GM18868 (cell line): ENCODE measurements around the gene TCERG1L.
"Not testable (repeated sequence)": the region's sequence is repeated elsewhere in the genome, so short reads cannot be mapped to it uniquely, and the experiment has no call there.

ENCODE experiments used
- ATAC-seq: cut with Tn5 transposase; IDR thresholded peaks from one replicate; pipeline ENCODE4 v1.9.1; 2021; ENCODE audit warnings: mild to moderate bottlenecking, moderate library complexity; ENCODE audit not compliant: unreplicated experiment

The TCERG1L gene

GRCh38 chr10:131150126-131150525 is 161.4 kb downstream of the TCERG1L start:
- ATAC-seq: no peak

- ATAC-seq: no peak
Observed at GRCh38 chr10:131149586-131149985, 161.9 kb downstream of the TCERG1L start.

- no peak for ATAC-seq
Observed at GRCh38 chr10:131149111-131149510, 162.4 kb downstream of the TCERG1L start.

DNA sequence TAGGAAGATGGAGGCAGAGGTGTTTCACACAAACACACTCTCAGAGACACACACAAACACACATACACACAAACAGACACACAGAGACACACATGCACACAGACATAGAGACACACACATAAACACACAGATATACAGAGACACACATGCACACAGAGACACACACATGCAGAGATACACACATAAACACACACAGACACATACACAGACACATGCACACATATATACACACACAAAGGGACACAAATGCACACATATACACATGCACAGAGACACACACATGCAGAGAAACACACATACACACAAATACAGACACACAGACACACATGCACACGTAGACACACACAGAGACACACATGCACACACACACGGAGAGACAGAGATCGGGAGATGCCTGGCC is 163.3 kb downstream of the TCERG1L start:
- ATAC-seq: no peak

GRCh38 chr10:131147301-131147975 is 164.1 kb downstream of the TCERG1L start:
- no peak for ATAC-seq

GRCh38 chr10:131146790-131147189 is 164.7 kb downstream of the TCERG1L start:
- no peak for ATAC-seq

GRCh38 chr10:131145756-131146155 is 165.8 kb downstream of the TCERG1L start:
- no peak for ATAC-seq

- no peak for ATAC-seq
Observed at GRCh38 chr10:131144711-131145375, 166.7 kb downstream of the TCERG1L start.

DNA sequence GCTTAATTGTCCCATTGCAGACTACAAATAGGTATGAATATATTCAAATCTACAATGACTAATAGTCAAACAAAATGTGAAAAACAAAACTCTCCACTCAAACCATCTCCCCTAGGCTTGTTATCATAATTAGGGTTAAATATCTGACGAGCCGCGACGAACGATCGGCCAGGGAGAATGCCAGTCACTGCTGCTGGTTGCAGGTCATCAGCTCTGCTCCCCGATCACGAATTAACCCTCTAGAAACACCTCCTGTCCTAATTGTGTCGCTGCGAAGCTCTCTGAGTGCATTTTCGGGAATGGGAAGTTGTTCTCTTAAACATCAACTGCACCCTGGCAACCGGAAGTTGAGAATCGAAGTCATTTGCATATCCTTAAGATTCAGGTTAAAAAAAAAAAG is 167.3 kb downstream of the TCERG1L start:
- ATAC-seq: no peak

DNA sequence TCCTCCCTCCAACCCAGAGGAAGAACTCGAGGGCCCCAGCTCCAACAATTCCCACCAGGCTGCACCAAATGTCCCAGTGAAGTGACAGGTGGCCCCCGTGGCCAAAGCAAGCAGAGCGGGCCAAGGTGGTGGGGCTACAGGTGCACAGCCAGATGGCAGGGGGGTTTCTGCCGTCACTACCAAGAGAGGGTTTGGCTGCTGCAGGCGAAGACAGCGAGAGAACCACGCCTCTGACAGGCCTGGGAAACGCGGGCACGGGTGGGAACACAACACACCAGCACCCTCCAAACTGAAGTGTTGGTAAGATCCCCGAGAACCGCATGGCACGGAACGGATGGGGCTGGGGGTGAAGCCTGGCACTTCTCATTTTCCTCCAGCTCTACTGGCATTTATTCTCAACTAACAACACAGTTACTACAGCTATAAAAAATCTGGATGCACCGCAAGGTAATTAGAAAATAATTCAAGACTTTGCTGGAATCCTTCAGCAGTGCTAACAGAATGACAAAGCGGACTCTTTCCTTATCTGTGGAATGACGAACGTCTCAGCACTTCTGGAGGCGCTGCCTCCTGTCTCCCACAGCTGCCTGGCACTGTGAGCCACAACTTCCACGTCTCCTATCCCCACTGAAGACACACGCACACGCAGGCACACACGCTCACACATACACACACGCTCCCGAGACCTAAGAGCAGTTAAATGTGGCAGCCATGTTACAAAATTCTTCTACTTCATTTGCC is 167.9 kb downstream of the TCERG1L start:
- no peak for ATAC-seq

- ATAC-seq: no peak
Observed at GRCh38 chr10:131142517-131143380, 168.8 kb downstream of the TCERG1L start.

DNA sequence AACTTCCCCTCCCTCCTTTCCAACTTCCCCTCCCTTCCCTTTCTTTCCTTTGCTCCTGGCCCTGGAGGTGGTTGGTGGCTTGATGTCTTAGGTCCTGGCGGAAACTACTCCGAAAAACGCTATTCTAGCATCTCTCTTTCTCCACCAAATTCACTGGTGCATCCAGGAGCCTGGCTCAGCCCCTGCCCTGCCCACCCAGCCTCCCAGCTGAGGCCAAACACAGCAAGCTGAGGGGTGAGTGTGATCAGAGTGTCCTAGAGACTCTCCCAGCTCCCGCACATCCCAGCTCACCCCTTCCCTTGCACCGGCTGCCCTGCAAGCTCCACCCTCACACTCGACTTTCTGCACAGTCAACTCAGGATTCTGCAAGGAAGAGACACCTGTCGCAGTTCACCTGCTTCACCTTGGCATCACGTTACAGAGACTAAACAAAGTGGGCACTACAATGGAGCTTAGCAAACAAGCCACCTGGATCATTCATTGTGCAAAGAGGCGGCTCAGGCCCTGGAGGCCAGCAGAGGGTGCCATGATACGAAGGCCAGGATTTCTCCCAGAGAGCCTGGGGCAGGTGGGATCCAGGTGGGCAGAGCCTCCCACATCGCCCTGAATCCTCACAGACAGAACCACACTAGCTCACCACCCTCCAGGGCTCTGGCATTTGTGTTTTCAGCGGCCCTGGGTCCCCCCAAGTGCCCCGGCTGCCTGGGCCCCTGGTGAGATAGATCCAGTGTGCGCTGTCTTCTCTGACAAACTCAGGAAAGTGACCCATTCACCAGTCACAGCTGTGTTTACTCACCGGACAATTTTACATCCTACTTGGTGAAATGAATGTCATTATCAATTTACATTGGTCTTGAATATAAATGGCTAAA is 169.6 kb downstream of the TCERG1L start:
- no peak for ATAC-seq

GRCh38 chr10:131141207-131141606 is 170.3 kb downstream of the TCERG1L start:
- ATAC-seq: no peak

GRCh38 chr10:131140606-131141005 is 170.9 kb downstream of the TCERG1L start:
- no peak for ATAC-seq

- ATAC-seq: no peak
Observed at GRCh38 chr10:131137223-131137622, 174.3 kb downstream of the TCERG1L start.

DNA sequence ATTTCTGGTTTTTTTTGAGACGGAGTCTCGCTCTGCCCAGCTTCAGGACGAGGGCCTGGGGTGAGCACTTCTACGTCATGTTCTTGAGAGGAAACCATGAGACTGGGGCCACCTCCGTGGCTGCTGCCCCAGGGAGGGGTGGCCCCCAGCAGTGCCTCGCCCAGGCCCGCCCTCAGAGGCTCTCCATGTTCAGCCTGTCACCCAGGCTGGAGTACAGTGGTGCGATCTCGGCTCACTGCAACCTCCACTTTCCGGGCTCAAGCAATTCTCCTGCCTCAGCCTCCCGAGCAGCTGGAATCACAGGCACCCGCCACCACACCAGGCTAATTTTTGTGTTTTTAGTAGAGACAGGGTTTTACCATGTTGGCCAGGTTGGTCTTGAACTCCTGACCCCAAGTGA is 175.2 kb downstream of the TCERG1L start:
- ATAC-seq: not testable (repeated sequence)

DNA sequence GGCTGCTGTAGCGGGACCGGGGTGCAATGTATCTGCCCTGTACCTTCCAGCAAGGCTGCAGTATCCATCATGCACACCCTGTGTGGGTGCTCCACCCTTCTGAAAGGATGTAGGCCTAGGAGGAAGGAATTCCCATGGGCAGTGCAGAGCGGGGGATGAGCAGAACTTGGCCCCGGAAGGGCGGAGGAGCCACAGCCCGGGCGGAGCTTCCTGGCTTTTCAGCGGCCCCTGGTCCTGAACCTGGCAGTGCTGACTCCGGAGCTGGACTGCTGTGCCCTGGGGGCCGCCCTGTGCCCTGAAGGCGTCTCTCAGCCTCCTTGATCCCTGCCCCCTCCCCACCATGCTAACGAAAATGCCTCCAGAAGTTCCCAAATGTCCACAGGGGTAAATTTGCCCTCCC is 175.8 kb downstream of the TCERG1L start:
- ATAC-seq: no peak

GRCh38 chr10:131134651-131135050 is 176.9 kb downstream of the TCERG1L start:
- ATAC-seq: no peak

DNA sequence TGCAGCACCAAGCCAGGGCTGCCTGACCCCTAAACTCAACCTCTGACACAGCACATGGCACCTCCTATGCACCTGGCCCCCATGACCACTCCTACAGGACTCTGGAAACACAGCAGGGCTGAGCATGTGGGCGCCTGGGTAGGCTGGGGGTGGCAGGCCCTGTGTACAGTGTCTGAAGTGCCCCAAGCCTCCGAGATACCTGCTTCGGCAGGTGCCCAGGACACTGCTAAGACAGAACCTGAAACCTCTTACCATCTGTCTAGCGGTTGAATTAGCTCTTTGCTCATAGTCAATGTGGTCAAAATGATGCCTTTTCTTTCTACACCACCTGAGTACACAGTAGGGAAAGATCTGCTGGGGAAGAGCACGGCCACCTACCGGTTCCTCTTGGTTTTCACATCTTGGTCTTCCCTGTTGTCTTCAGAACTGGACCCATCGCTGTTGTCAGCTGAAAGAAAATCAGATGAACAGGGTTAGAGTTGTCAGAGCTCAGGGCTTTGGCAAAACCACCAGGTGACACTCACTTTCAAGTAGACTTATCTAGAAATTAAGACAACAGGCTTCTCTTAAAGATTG is 177.4 kb downstream of the TCERG1L start:
- ATAC-seq: no peak

DNA sequence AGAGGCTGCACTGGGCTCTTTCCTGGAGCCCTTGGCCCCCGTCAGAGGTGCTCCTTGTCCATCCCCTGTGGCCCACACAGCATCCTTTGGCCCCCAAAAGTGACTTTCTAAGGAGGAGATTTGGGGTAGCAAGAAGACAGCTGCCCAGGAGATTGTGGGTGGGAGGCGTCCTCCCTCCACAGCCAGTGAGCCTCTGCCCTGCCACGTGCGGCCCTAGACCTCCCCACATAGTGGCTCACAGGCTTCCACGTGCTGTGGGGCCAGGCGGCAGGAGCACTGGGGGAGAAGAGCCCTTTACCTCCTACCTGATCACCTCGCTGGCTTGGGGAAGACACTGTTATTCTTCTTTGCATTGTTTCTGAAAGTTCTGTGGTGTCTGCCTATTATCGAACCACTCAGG is 178.8 kb downstream of the TCERG1L start:
- no peak for ATAC-seq
